ENCODE results near the gene TRIM72.

TRIM72 gene

DNA sequence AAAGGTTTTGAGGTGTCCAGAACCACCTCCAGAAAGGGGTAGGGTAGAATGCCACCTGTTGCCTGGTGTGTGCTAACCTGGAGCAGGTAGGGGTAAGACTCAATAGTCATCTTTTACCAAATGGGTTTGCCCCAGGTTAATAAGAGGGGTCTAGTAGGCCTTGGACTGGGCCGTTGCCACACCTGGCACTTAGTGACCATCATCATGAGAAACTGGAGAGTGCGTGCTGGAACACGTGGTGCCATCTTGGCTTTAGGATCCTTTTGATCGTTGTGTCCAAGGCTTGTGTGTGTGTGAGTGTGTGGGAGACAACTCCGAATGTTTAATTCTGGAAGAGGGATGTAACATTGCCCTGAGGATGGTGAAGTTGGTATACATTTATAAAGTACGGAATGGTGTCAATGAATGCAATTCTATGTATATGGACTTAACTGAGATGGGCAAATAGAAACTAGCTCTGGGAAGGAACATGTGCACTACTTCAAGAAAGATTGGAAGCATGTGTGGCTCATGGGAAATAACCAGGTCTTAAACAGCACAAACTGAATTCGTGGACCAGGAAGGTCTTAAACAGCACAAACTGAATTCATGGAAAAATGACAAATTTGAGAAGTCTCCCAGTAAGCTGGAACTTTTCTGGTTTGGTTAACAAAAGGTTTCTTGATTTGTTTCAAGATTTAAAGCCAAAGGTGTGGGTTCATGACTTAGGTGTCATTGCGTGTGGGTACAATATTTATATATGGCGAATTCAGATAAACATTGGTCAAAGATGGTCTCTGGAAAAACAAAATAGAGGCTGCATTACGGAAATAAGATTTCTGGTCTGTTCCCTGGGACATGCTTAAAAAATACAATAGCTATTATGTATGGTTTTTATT, 26.8 kb upstream of the TRIM72 start:
- H3K4me3 ChIP-seq (ENCODE audit: low read length): no peak overlapping the region
- TF ChIP-seq, protein P1, sequence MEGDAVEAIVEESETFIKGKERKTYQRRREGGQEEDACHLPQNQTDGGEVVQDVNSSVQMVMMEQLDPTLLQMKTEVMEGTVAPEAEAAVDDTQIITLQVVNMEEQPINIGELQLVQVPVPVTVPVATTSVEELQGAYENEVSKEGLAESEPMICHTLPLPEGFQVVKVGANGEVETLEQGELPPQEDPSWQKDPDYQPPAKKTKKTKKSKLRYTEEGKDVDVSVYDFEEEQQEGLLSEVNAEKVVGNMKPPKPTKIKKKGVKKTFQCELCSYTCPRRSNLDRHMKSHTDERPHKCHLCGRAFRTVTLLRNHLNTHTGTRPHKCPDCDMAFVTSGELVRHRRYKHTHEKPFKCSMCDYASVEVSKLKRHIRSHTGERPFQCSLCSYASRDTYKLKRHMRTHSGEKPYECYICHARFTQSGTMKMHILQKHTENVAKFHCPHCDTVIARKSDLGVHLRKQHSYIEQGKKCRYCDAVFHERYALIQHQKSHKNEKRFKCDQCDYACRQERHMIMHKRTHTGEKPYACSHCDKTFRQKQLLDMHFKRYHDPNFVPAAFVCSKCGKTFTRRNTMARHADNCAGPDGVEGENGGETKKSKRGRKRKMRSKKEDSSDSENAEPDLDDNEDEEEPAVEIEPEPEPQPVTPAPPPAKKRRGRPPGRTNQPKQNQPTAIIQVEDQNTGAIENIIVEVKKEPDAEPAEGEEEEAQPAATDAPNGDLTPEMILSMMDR (IDR thresholded peaks at IDR 0.05; ENCODE audit: insufficient read depth, low read depth, low read length, missing control alignments): no peak
- DNase-seq (ENCODE audit: low read depth): no peak

DNA sequence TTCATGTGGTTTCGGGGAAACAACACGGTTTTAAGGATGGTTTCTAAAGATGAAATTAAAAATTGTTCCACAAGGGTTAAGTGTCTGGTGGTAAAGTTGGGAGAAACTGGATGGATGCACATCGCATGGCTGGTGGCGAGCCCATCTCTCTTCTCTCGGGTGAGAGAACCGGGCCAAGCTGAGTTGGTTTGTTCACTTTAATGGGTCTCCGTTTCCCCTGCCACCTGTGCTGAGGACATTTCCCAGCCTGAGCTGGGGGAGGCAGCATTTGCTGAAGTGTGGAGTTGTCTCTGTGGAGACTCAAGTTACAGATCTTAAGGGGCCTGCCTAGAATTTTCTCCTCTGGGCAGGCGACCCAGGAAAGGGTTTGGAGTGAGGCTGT, 26.1 kb upstream of the TRIM72 start:
- DNase-seq (ENCODE audit: low read depth): no peak
- H3K4me3 ChIP-seq (ENCODE audit: low read length): no peak overlapping the region
- TF ChIP-seq, protein P1 (IDR thresholded peaks at IDR 0.05; ENCODE audit: insufficient read depth, low read depth, low read length, missing control alignments): no peak

DNA sequence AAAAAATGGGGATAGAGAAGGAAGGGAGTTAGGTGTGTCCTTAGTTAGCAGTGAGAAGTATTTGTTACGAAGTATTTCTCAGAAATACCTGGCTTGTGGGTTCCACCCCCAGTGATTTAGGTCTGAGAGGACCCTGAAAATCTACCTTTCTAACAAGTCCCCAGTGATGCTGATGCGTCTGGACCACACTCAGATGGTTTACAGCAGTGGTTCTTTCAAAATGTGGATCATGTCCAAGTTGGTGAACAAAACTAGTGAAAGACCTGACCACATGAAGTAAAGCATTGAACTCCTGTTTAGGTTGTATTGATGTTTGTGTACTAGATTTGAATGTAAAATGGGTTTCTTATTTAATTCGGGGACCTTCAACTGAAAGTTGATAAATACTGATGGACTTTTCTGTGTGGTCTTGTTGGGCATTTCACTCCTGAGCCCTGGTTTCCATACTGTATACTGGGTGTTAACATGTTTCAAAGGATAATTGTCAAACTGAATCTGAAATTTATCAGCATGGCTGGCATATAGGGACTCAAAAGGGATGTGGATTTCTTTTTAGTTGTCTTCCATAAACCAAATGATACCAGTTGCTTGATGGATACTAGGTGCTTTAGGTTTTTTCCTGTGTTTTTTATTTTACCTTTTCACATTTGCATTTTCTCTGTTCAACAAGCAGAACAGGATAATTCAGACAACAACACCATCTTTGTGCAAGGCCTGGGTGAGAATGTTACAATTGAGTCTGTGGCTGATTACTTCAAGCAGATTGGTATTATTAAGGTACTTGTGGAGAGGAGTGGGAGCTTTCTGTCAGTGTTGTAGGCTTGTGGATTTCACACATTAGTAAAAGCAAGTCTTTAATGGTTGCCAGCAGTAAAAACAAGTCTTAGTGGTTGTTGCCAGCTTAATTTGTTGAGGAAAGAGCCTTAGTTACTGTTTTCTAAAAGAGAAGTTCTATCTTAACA, 25.2 kb upstream of the TRIM72 start:
- no peak for DNase-seq (ENCODE audit: low read depth)
- TF ChIP-seq, protein P1 (IDR thresholded peaks at IDR 0.05; ENCODE audit: insufficient read depth, low read depth, low read length, missing control alignments): no peak
- H3K4me3 ChIP-seq (ENCODE audit: low read length): no peak overlapping the region

DNA sequence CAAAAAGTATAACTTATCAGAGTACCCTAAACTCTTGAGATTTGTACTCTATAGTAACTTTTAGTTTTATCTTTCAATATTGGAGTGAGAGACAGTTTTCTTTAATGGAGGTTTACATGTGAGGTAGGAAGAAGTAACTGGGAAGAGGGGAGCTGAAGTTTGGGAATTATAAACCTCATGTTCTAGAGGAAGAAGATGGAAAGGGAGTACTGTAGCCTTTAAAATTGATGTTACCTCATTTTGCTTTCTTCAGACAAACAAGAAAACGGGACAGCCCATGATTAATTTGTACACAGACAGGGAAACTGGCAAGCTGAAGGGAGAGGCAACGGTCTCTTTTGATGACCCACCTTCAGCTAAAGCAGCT, 24.5 kb upstream of the TRIM72 start:
- no peak overlapping the region for H3K4me3 ChIP-seq (ENCODE audit: low read length)
- no peak for DNase-seq (ENCODE audit: low read depth)
- TF ChIP-seq, protein P1 (IDR thresholded peaks at IDR 0.05; ENCODE audit: insufficient read depth, low read depth, low read length, missing control alignments): no peak

DNA sequence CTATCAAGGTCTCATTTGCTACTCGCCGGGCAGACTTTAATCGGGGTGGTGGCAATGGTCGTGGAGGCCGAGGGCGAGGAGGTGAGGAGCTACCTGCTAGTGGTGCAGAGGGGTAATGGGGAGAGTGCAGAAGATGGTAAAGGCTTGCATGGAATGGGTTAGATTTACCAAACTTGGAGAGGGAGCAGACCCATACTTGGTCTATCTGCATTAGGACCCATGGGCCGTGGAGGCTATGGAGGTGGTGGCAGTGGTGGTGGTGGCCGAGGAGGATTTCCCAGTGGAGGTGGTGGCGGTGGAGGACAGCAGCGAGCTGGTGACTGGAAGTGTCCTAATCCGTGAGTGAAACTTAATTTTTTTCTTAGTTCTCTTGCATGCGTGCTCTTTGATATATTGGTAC, 23.9 kb upstream of the TRIM72 start:
- no peak for DNase-seq (ENCODE audit: low read depth)
- no peak overlapping the region for H3K4me3 ChIP-seq (ENCODE audit: low read length)
- TF ChIP-seq, protein P1 (IDR thresholded peaks at IDR 0.05; ENCODE audit: insufficient read depth, low read depth, low read length, missing control alignments): no peak

DNA sequence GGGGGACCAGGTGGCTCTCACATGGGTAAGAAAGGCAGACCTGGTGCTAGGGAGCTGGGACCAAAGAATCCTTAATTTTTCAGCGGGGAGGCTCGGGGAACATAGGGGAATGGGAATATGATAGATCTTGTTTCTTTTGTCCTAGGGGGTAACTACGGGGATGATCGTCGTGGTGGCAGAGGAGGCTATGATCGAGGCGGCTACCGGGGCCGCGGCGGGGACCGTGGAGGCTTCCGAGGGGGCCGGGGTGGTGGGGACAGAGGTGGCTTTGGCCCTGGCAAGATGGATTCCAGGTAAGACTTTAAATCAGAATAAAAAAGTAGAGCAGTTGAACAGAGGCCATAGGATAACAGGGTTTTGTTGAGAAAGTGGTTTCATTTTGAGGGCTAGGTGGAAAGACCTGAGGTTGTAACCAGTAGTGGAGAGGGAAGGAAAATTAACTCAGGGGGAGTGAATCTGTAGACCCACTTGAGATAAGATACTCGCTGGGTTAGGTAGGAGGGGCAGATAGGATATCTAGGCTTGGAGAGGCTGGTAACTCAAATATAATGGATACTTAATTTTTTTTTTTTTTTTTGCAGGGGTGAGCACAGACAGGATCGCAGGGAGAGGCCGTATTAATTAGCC, 23.0 kb upstream of the TRIM72 start:
- no peak for DNase-seq (ENCODE audit: low read depth)
- no peak overlapping the region for H3K4me3 ChIP-seq (ENCODE audit: low read length)
- TF ChIP-seq, protein P1 (IDR thresholded peaks at IDR 0.05; ENCODE audit: insufficient read depth, low read depth, low read length, missing control alignments): no peak

All from epithelial cell of esophagus (primary cell).